GM12892 (cell line): ENCODE results near the gene F2RL3.
"Not testable (repeated sequence)": the region's sequence is repeated elsewhere in the genome, so short reads cannot be mapped to it uniquely, and the experiment has no call there.

Experiments used
- DNase-seq: peaks from one replicate; pipeline ENCODE4 v3.0.0; 2011; ENCODE audit not compliant: insufficient read length
- FAIRE-seq: peaks from 2 replicates; lab custom pipeline; 2011; peaks lifted over from hg19 to GRCh38; lab: Jason Lieb, UNC
- POLR2A ChIP-seq: IDR thresholded peaks from 2 replicates; pipeline ENCODE4 v1.6.1; 2011; ENCODE audit warnings: low read depth, low read length, control low read depth
- POLR2AphosphoS5 ChIP-seq: IDR thresholded peaks from 2 replicates; pipeline ENCODE4 v1.6.1; 2011; ENCODE audit warnings: low read depth, low read length, control low read depth
- TAF1 ChIP-seq: IDR thresholded peaks from 2 replicates; pipeline ENCODE4 v1.6.1; 2011; ENCODE audit warnings: low read depth, mild to moderate bottlenecking, control low read depth, low read length, borderline replicate concordance

F2RL3 gene

DNA sequence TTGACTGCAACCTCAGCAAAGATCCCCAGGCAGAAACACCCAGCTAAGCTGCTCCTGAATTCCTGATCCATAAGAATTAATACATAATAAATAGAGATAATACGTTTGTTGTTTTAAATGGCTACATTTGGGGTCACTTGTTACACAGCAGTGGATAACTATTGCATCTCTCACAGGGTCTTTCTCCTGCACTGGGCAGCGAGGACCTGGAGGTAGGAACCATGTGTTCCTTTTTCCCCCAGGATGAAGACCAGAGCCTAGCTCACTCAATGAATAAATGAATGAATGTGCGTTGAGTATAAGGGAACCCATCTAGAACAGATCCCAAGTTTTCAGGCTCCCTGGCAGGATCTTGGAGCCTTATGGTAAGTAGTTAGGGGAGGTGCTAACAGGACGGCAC, 30.7 kb downstream of the F2RL3 start:
- TF ChIP-seq POLR2AphosphoS5, result no peak
- TF ChIP-seq POLR2A, result no peak
- TF ChIP-seq TAF1, result no peak

GRCh38 chr19:16920816-16921529, 32.2 kb downstream of the F2RL3 start:
- TF ChIP-seq POLR2A (no peak), POLR2AphosphoS5 (no peak), TAF1 (no peak)
- DNase-seq (no peak), FAIRE-seq (no peak)

More for the DNA sequence above, 30.7 kb downstream of the F2RL3 start:
- no peak for FAIRE-seq
- DNase-seq, result no peak

DNA sequence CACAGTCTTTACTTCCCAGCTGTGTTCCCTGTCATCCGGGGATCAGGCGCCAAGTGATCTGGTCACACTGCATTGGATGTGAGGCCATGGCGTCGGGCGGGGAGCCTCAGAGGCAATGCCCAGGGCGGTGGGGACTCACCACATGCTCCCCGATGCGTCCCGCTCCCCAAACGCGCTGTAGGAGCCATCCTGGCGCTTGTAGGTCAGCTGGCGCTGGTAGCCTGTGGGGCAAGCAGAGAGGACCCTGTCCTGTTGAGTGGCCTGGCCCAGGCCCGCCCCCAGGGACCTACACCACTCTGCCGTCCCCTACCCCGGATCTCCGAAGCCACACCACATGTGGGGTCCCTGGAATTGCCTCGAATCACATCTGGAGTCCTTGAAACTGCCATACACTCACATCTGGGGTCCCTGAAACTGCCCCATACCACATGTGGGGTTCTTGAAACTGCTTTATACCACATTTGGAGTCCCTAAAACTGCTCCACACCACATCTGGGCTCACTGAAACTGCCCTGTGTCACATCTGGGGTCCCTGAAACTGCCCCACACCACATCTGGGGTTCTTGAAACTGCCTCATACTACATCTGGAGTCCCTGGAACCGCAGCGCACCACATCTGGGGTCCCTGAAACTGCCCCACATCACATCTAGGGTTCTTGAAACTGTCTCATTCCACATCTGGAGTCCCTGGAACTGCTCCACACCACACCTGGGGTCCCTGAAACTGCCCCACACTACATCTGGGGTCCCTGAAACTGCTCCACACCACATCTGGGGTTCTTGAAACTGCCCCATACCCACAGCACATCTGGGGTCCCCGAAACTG, 33.2 kb downstream of the F2RL3 start:
- no peak for FAIRE-seq
- no peak for TF ChIP-seq TAF1
- TF ChIP-seq POLR2A, result no peak
- no peak for TF ChIP-seq POLR2AphosphoS5
- DNase-seq, result no peak

- FAIRE-seq, result no peak
Measured at GRCh38 chr19:16922592-16922934, 33.8 kb downstream of the F2RL3 start.

DNA sequence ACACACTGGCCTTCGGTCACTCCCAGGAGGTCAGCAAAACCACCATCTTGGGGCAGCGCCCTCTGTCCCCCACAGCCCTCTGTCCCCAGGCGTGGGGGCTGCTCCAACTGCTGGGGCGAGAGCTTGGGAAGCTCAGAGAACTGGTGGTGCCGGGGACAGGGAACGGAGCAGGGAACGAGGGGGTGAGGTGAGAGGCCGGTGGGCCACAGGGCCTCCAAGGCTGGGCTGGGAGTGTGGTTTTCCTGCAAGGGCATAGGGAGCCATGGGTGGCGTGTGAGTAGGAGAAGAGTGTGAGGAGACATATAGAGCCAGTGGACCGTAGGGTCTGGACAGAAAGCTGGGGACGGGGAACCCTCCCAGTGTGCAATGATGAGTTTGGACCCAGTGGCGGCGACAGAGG, 34.1 kb downstream of the F2RL3 start:
- no peak for TF ChIP-seq POLR2AphosphoS5
- no peak for TF ChIP-seq TAF1
- no peak for TF ChIP-seq POLR2A
- no peak for DNase-seq
- no peak for FAIRE-seq

More at GRCh38 chr19:16922592-16922934, 33.8 kb downstream of the F2RL3 start:
- no peak for TF ChIP-seq TAF1
- no peak for TF ChIP-seq POLR2A
- TF ChIP-seq POLR2AphosphoS5, result no peak
- no peak for DNase-seq

- TF ChIP-seq POLR2AphosphoS5 (no peak), TAF1 (no peak), POLR2A (no peak)
- FAIRE-seq, result no peak
- DNase-seq, result no peak
Measured at GRCh38 chr19:16927883-16928282, 39.1 kb downstream of the F2RL3 start.

GRCh38 chr19:16928351-16928750, 39.6 kb downstream of the F2RL3 start:
- FAIRE-seq (no peak), DNase-seq (no peak)
- no peak for TF ChIP-seq POLR2AphosphoS5
- no peak for TF ChIP-seq POLR2A
- no peak for TF ChIP-seq TAF1

GRCh38 chr19:16928916-16929315, 40.1 kb downstream of the F2RL3 start:
- FAIRE-seq, result no peak
- no peak for TF ChIP-seq TAF1
- TF ChIP-seq POLR2A, result no peak
- no peak for TF ChIP-seq POLR2AphosphoS5
- no peak for DNase-seq

- no peak for DNase-seq
- TF ChIP-seq POLR2A (no peak), TAF1 (no peak), POLR2AphosphoS5 (no peak)
- no peak for FAIRE-seq
Measured at GRCh38 chr19:16930753-16931152, 42.0 kb downstream of the F2RL3 start.

DNA sequence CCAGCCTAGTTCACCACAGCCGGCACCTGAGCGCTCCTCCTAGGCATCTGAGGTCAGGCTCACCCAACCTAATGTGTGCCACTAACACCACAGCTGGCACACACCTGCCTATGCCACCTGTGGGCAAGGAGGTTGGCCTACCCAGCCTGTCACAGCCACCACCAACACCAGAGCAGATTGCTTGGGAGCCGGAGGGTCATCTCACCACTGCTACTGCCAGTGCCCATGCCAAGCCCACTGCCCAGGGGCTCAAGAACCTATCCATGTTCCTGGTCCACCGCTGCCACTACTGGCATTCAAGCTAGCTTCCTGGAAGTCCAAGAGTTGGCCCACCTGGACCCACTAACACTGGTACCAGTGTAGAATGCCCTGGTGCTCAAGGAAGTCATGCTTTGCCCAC, 42.5 kb downstream of the F2RL3 start:
- DNase-seq (no peak), FAIRE-seq (no peak)
- no peak for TF ChIP-seq TAF1
- no peak for TF ChIP-seq POLR2A
- TF ChIP-seq POLR2AphosphoS5, result no peak

DNA sequence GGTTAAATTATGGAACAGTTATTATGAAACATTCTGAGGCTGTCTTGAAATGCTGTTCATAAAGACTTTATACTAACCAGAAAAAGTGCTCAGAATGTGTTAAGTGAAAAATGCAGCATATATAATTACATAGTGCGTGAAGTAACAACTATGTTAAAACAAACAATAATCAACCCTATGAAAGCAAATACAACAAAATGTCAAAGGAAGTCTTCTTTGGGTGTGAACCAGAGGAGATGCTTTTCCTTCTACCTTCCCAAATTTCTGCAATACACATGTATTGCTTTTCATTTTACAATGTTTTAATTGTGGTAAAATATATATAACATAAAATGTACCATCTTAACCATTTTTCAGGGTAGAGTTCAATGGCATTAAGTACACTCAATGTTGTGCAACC, 45.7 kb downstream of the F2RL3 start:
- TF ChIP-seq POLR2AphosphoS5, result no peak
- TF ChIP-seq POLR2A, result no peak
- TF ChIP-seq TAF1, result no peak
- no peak for DNase-seq
- no peak for FAIRE-seq

DNA sequence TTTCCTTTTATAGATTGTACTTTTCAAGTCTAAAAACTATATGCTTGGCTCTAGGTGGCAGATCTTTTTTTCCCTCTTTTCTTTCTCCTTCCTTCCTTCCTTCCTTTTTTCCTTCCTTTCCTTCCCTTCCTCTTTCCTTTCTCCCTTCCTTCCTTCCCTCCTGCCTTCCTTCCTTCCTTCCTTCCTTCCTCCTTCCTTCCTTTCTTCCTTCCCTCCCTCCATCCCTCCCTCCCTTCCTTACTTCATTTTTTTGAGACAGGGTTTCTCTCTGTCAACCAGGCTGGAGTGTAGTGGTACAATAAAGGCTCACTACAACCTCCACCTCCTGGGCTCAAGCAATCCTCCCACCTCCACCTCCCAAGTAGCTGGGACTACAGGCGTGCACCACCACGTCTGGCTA, 48.1 kb downstream of the F2RL3 start:
- FAIRE-seq, result no peak
- TF ChIP-seq POLR2AphosphoS5 (no peak), TAF1 (no peak), POLR2A (no peak)
- DNase-seq, result no peak

GRCh38 chr19:16937796-16938195, 49.0 kb downstream of the F2RL3 start:
- FAIRE-seq, DNase-seq: not testable (repeated sequence)
